Gastroesophageal sphincter (tissue), 3 donors: Measurements from ENCODE around the gene ANKRD33.
A peak's percentile ranks its signal among the peaks of the same experiment; 100 is the strongest.

Experiments
- CTCF ChIP-seq, 4 experiments: fragments of 200-600 bp in 2 of 4; fragments of 450-650 bp in 2 of 4; sonication (generic) in 1 of 4; IDR thresholded peaks; one replicate each; pipeline ENCODE4 v1.5.1; 2017 to 2019; ENCODE audit warnings: antibody characterized with exemption in 4 of 4, mild to moderate bottlenecking in 2 of 4, moderate library complexity in 2 of 4
- EP300 ChIP-seq: sonication (generic); formaldehyde crosslinking; IDR thresholded peaks from one replicate; pipeline ENCODE4 v1.6.1; 2017; ENCODE audit warnings: antibody characterized with exemption, mild to moderate bottlenecking
- POLR2AphosphoS5 ChIP-seq: sonication (generic); formaldehyde crosslinking; IDR thresholded peaks from one replicate; pipeline ENCODE4 v1.6.1; 2017; ENCODE audit warnings: antibody characterized with exemption

- TF ChIP-seq POLR2AphosphoS5 (no peak), CTCF (IDR thresholded peaks at IDR 0.05) (peak in 3 of 4 experiments; percentile 66 to 89 (median 75)), EP300 (no peak)
These were observed 35.8 kb downstream of the ANKRD33 start for GRCh38 chr12:51923506-51924365.
